NCI-H748 (cell line): ENCODE data around the gene SH2D4B.

Experiments
- DNase-seq: peaks from one replicate; lab custom pipeline; 2025; ENCODE audit not compliant: unreplicated experiment; lab: John Stamatoyannopoulos, UW

SH2D4B gene

GRCh38 chr10:80503584-80504157 lies 34.0 kb upstream of the SH2D4B start:
- no peak for DNase-seq

GRCh38 chr10:80504158-80504811 lies 33.4 kb upstream of the SH2D4B start:
- no peak for DNase-seq

GRCh38 chr10:80504897-80505465 lies 32.7 kb upstream of the SH2D4B start:
- DNase-seq, result no peak

DNA sequence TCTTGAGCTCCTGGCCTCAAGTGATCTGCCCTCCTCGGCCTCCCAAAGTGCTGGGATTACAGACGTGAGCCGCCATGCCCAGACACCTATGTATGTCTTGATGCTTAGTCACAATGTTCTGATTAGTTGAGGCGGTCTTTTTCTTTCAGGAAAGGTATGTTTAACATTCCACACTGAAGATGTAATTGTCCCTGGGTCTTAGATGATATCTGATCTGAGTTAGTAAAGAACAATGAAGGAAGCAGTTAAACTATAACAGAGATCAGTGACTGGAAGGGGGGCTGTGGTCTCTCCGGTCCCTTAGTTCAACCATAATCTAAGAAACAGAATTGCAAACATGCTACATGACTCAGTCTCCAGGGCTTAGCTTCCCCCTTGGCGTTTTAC lies 31.5 kb upstream of the SH2D4B start:
- DNase-seq, result no peak

DNA sequence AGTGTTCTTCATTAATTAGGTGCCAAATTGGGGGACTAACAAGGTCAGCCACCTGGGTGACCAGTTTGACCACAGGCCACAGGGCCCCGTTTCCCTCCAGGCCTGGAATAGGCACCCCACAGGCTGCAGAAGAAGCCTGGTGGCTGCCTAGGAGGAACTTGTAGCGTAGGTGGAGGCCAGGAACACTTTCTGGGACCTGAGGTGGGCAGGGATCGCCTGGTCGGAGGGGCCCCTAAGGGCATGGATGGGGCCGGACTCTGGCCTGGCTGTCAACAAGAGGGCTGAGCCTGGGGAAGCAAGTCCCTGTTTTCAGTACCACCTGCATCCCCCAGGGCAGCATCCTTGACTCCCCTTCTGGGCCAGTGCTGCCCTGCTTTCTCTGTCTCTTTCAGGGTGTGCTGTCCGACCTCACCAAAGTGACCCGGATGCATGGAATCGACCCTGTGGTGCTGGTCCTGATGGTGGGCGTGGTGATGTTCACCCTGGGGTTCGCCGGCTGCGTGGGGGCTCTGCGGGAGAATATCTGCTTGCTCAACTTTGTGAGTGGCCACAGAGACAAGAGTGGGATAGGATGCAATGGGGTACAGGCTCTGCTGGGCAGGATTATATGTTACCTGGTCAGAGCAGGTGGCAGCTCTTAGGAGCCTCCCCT lies 30.7 kb upstream of the SH2D4B start:
- DNase-seq, result no peak

DNA sequence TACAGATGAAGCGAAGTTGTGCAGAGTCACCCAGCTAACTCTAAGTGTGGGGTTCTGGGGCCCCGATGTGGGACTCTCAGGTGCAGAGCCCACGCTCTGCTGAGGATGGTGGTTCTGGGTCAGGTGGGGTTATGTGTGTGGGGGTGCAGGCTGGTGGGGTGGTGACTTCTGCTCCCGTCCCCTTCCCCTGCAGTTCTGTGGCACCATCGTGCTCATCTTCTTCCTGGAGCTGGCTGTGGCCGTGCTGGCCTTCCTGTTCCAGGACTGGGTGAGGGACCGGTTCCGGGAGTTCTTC lies 28.6 kb upstream of the SH2D4B start:
- no peak for DNase-seq

- DNase-seq, result no peak
Observed at GRCh38 chr10:80509403-80510161, 28.1 kb upstream of the SH2D4B start.

DNA sequence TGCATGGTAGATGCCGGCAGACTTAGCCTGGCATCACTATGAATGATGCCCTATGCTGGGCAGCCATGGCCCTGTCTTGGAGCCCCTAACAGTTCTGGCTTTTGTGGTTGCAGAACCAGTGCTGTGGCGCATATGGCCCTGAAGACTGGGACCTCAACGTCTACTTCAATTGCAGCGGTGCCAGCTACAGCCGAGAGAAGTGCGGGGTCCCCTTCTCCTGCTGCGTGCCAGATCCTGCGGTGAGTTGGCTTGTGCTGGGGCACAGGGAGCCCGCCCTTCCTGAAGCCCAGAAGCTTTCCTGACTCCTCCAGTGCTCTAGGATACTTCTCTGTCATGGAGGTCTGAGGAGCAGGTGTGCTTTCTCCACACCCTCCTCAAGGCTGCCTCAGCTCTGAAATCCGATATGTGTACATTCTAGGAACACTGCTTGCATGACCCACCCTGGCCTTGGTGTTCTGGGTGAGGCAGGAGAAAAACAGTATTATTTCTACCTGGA lies 25.6 kb upstream of the SH2D4B start:
- no peak for DNase-seq

DNA sequence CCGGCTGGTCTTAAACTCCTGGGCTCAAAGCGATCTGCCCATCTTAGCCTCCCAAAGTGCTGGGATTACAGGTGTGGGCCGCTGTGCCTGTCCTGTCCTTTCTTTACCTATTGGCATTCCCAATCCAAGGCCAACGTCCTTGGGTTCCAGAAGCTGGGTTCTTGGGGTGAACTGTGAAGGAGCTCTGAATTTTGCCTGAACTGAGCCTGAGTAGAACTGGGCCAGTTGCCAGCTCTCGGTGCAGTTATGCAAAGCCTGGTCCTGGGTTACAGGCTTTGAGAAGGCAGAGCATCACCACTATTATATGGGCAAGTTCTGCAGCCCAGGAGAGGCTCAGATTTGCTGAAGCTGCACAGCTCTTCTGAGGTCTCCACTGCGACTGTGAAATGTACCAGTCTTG lies 24.6 kb upstream of the SH2D4B start:
- no peak for DNase-seq

DNA sequence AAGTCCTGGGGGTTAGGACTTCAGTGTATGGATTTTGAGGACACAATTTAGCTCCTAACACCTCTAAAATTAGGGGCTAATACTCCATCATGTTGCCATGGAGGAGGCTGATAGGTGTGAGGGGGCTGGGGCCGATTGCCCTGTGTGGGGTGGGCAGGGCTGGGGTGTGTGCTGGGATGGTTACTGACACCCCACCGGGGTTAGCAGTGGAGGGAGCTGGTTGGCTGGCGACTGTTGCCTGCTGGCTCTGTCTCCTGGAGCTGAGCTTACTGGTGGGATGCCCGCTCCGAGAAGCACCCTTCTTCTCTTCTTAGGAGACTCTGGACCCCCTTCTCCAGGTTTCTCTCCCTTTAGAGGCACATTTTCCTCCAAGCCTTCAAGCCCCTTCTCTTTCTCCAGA lies 22.2 kb upstream of the SH2D4B start:
- DNase-seq, result no peak

DNA sequence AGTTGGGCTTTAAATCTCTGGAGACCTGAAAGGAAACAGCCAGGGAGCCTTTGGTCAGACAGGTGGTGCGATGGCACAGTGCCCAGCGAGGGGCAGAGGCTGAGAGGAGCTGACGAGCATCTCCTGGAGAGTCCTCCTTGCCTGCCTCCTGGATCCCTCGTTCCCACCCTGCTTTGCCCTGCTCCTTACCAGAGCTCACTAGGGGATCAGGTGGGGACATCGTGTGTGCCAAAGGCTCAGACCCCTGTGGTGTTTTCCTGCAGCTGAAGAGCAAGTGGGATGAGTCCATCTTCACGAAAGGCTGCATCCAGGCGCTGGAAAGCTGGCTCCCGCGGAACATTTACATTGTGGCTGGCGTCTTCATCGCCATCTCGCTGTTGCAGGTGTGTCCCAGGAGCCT lies 21.8 kb upstream of the SH2D4B start:
- DNase-seq, result no peak

DNA sequence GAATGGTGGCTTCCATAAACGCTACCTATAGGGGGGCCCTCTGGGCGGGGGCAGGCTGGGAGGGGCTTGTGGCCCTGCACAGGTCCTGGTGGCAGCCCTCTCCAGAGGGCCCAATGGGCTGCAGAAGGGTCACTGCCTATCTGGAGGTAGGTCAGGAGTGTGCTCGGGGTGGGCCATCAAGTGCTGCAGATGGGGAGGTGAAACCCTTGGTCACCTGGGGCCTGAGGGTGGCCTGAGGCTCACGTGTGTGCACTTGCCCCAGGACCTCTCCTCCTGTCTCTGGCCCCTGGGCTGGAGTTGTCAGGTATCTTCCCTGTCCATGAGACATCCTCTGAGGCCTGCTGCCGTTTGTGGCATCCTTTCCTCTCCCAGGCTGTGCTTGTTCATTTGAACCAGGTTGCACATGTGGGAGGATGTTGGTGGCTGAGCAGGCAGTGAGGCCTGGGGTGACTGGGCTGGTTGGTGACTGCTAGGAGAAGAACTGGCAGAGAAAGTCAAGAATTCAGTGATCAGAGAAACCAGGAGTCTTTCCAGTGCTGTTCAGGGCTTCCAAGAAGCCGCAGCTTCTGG lies 21.1 kb upstream of the SH2D4B start:
- DNase-seq, result no peak

- no peak for DNase-seq
Observed at GRCh38 chr10:80517416-80518142, 20.1 kb upstream of the SH2D4B start.

- no peak for DNase-seq
Observed at GRCh38 chr10:80518143-80518806, 19.4 kb upstream of the SH2D4B start.

- no peak for DNase-seq
Observed at GRCh38 chr10:80518807-80519360, 18.8 kb upstream of the SH2D4B start.

DNA sequence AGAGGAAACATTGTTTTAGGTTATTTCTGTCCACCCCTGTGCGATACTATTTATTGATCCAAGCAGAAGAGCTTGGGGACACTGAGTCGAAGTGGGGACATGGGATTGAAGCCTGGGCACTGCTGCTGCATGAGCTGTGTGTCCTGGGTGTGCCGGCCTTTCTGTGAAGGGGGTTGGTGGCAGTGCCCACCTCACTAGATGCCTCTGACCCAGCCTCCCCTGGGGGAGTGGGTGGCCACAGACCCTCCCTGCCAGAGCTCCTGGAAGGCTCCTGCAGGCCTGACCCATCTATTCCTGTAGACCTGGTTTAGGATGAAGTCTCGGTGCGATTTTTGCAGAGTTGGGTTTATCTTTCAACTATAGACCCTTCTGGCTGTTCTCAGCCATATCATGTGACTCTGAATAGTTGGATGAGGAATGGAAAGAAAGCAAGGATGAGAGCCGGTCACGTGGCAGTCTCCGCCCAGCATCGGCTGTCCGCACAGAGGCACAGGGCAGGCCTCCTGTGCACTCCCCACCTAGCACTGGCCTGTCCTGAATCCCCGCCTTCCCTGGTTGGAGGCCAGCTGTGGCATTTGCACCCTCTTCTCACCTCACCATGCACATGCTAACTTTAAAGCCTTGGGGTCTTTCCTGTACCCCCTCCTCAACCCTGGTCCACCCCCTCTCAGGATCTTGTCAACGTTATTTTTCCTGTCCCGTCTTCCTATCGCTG lies 17.6 kb upstream of the SH2D4B start:
- DNase-seq, result no peak

DNA sequence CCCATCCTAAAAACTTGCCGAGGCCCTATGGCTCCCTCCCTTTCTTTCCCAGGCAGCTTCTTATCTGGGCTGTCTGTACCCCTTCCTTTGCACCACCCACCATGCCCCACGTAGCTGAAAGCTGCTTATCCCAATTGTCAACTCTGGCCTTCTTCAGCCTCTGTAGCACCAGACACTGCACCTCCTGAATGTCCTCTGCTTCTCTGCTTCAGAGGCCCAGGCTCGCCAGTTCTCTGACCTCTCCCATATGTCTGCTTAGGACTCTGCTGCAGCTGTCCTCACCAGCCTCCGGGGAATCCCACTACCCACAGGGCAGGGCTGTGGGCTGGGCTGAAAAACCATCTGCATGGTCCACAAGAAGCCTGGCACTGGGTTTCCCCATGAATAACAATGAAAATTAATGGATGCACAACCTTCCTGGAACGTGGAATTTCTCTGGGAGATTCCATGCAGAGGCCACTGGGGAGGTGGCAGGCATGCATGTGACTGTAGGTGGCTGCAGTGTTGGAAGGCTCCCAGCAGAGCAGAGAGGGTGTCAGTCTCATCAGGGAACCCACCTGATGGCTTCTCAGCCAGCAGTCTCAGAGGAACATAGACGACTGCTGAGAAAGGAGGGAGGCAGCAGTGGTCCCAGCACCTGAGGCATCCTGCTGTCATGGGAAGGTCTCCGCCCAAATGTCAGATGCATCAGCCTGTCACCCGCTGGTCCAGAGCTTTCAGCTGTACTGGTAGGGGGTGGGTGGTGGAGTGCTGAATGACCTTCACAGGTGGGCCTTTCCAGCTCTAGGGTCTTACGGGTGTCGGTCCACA lies 16.8 kb upstream of the SH2D4B start:
- DNase-seq, result no peak

DNA sequence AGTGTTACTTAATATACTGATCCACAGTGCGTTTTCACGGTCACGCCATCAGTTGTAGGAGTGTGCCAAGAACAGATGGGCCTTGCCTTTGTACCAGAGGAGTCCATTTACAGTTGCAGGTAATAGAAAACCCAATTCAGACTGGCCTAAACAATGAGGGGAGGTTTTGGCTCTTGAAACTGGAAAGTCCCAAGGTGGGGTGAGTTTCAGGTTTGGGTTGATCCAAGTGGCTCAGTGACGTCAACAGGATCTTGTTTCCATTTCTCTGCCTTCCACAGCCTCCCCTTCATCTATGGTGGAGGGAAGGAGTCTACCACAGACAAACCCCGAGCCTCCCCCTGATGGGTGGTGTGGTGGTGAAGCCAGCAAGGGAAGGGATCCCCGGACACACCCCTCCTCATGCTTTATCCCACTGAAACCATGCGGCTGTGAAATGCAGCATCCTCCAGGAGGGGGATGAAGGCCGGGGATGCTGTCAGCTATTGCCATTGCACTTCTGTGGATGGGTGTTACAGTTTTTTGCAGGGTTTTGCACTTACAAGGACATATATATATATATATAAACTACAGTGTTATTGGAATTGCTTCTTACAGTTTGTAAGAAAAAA lies 14.8 kb upstream of the SH2D4B start:
- no peak for DNase-seq
